ENCODE results near the gene AGBL1. TPM values are rescaled to one million over a fixed set of nuclear protein-coding genes. Genes with fewer than 3 reads are reported as not detected.

AGBL1 gene
- polyA plus RNA-seq, 2 of the 4 experiments (the other 2 are of a cell fraction) = not detected

DNA sequence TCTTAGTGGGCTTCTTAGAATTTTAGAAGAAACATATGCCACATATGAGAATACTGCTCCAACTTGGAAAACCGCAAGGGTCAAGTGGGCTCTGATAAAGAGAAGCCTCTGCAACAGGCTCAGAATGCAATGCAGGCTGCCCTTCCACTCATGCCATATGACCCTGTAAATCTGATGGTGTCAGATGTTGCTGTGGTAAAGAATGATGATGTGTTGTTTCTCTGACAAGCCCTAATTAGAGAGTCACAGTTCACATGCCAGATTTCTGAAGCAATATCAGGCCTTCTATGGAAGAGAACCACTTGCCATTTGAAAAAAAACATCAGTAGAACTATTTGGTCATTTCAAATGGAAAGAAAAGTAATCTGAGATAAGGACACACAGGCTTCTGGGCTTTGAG is 749.6 kb downstream of the AGBL1 start:
- POLR2A ChIA-PET = no interaction called here
- ATAC-seq (no peak), DNase-seq (ENCODE audit: low read depth in 1 of 2, low spot score in 1 of 2) (no peak), FAIRE-seq (no peak)
- Histone ChIP-seq H3K27ac (no peak overlapping the region), H3K4me1 (no peaks in the 10 kb centered on the region), H3K4me3 (no peak overlapping the region), H3K4me2 (no peak overlapping the region), H3K9me3 (no peaks in the 10 kb centered on the region)
- 4% methylated on average over 1 of the region's 1 CpG for WGBS (ENCODE audit: missing lambda C conversion rate)
- CTCF ChIA-PET = no interaction called here
- TF ChIP-seq KDM5A (IDR thresholded peaks at IDR 0.05) = no peak
- no peak for TF ChIP-seq RARB (CRISPR knock-in tag; IDR thresholded peaks at IDR 0.05)
- no peak for TF ChIP-seq PHF8 (IDR thresholded peaks at IDR 0.05; ENCODE audit: borderline replicate concordance, low read depth)
- no peak for TF ChIP-seq HDAC2 (IDR thresholded peaks at IDR 0.05)
- no peak for TF ChIP-seq MAFK (IDR thresholded peaks at IDR 0.05; ENCODE audit: partially characterized antibody)

DNA sequence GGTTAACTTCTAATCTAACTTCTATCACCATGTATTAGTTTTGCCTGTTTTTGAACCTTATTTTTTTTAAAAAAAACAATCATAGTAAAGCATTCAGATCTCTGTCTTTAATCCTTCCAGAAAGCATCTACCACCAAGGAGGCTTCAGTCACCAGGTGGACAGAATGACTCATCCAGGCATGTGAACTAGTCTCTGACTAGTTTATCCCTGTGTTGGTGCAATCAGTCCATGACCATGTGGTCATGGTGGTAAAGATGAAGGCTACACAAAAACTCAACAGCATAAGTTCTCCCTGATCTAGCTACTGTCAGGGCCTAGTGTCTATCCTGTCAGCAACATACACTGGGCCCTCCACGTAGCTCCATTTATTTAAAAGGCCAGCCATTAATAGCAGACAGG is 750.6 kb downstream of the AGBL1 start:
- H3K9me3 ChIP-seq = no peaks in the 10 kb centered on the region
- FAIRE-seq = no peak
- ChIA-PET CTCF (no interaction called here), POLR2A (no interaction called here)
- no peak overlapping the region for H3K27ac ChIP-seq
- no peak for DNase-seq (ENCODE audit: low read depth in 1 of 2, low spot score in 1 of 2)
- TF ChIP-seq RAD21 (conservative IDR thresholded peaks at IDR 0.05 in 1 of 2, IDR thresholded peaks at IDR 0.05 in 1 of 2) (no peak), KDM1A (IDR thresholded peaks at IDR 0.05; ENCODE audit: low read depth) (no peak), JUN (IDR thresholded peaks at IDR 0.05) (no peak), CHD2 (IDR thresholded peaks at IDR 0.05; ENCODE audit: low read length, partially characterized antibody) (no peak), EHF (CRISPR knock-in tag; IDR thresholded peaks at IDR 0.05) (no peak), PHF8 (IDR thresholded peaks at IDR 0.05; ENCODE audit: borderline replicate concordance, low read depth) (no peak), NFE2L2 (conservative IDR thresholded peaks at IDR 0.05; ENCODE audit: low read length) (no peak), HDAC2 (IDR thresholded peaks at IDR 0.05) (no peak), NPAS2 (CRISPR knock-in tag; IDR thresholded peaks at IDR 0.05; ENCODE audit: borderline replicate concordance) (no peak), RFX5 (IDR thresholded peaks at IDR 0.05) (no peak), EHMT2 (IDR thresholded peaks at IDR 0.05; ENCODE audit: low read depth) (no peak), RCOR1 (IDR thresholded peaks at IDR 0.05; ENCODE audit: low read depth, low read length) (no peak), CBX8 (IDR thresholded peaks at IDR 0.05) (no peak)
- TF ChIP-seq, protein P1, sequence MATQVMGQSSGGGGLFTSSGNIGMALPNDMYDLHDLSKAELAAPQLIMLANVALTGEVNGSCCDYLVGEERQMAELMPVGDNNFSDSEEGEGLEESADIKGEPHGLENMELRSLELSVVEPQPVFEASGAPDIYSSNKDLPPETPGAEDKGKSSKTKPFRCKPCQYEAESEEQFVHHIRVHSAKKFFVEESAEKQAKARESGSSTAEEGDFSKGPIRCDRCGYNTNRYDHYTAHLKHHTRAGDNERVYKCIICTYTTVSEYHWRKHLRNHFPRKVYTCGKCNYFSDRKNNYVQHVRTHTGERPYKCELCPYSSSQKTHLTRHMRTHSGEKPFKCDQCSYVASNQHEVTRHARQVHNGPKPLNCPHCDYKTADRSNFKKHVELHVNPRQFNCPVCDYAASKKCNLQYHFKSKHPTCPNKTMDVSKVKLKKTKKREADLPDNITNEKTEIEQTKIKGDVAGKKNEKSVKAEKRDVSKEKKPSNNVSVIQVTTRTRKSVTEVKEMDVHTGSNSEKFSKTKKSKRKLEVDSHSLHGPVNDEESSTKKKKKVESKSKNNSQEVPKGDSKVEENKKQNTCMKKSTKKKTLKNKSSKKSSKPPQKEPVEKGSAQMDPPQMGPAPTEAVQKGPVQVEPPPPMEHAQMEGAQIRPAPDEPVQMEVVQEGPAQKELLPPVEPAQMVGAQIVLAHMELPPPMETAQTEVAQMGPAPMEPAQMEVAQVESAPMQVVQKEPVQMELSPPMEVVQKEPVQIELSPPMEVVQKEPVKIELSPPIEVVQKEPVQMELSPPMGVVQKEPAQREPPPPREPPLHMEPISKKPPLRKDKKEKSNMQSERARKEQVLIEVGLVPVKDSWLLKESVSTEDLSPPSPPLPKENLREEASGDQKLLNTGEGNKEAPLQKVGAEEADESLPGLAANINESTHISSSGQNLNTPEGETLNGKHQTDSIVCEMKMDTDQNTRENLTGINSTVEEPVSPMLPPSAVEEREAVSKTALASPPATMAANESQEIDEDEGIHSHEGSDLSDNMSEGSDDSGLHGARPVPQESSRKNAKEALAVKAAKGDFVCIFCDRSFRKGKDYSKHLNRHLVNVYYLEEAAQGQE (IDR thresholded peaks at IDR 0.05) = no peak
- TF ChIP-seq, protein P2, sequence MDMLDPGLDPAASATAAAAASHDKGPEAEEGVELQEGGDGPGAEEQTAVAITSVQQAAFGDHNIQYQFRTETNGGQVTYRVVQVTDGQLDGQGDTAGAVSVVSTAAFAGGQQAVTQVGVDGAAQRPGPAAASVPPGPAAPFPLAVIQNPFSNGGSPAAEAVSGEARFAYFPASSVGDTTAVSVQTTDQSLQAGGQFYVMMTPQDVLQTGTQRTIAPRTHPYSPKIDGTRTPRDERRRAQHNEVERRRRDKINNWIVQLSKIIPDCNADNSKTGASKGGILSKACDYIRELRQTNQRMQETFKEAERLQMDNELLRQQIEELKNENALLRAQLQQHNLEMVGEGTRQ (IDR thresholded peaks at IDR 0.05) = no peak
- TF ChIP-seq, protein P3, sequence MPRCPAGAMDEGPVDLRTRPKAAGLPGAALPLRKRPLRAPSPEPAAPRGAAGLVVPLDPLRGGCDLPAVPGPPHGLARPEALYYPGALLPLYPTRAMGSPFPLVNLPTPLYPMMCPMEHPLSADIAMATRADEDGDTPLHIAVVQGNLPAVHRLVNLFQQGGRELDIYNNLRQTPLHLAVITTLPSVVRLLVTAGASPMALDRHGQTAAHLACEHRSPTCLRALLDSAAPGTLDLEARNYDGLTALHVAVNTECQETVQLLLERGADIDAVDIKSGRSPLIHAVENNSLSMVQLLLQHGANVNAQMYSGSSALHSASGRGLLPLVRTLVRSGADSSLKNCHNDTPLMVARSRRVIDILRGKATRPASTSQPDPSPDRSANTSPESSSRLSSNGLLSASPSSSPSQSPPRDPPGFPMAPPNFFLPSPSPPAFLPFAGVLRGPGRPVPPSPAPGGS (IDR thresholded peaks at IDR 0.05) = no peak
- TF ChIP-seq, protein P4, sequence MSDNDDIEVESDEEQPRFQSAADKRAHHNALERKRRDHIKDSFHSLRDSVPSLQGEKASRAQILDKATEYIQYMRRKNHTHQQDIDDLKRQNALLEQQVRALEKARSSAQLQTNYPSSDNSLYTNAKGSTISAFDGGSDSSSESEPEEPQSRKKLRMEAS (IDR thresholded peaks at IDR 0.05) = no peak
- TF ChIP-seq, protein P5, sequence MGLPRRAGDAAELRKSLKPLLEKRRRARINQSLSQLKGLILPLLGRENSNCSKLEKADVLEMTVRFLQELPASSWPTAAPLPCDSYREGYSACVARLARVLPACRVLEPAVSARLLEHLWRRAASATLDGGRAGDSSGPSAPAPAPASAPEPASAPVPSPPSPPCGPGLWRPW (IDR thresholded peaks at IDR 0.05) = no peak
- H3K4me3 ChIP-seq = no peak overlapping the region
- 4% methylated on average over 1 of the region's 1 CpG for WGBS (ENCODE audit: missing lambda C conversion rate)
- H3K4me2 ChIP-seq = no peak overlapping the region
- no peak for ATAC-seq
- H3K4me1 ChIP-seq = no peaks in the 10 kb centered on the region

All from A549 (cell line).